IPS-18a (cell line): ENCODE measurements around the gene PCDHB14.
"Not testable (repeated sequence)": the region's sequence is repeated elsewhere in the genome, so short reads cannot be mapped to it uniquely, and the experiment has no call there.

Experiments
- H3K27ac ChIP-seq: one replicate; pipeline ENCODE4 v1.5.1; 2013; ENCODE audit warnings: low read length
- H3K27me3 ChIP-seq: one replicate; pipeline ENCODE4 v1.6.1; 2013; ENCODE audit warnings: mild to moderate bottlenecking, low read length; ENCODE audit not compliant: control insufficient read depth, insufficient read depth
- H3K36me3 ChIP-seq: one replicate; pipeline ENCODE4 v1.6.1; 2013; ENCODE audit warnings: low read depth, low read length; ENCODE audit not compliant: control insufficient read depth
- H3K4me1 ChIP-seq: one replicate; pipeline ENCODE4 v1.6.1; 2013; ENCODE audit warnings: low read depth, low read length; ENCODE audit not compliant: control insufficient read depth
- H3K4me3 ChIP-seq: one replicate; pipeline ENCODE4 v1.5.1; 2013; ENCODE audit warnings: low read length
- H3K9ac ChIP-seq: one replicate; pipeline ENCODE4 v1.6.1; 2013; ENCODE audit warnings: mild to moderate bottlenecking, low read length, moderate library complexity
- H3K9me3 ChIP-seq: one replicate; pipeline ENCODE4 v1.6.1; 2013; ENCODE audit warnings: low read depth, low read length; ENCODE audit not compliant: control insufficient read depth

PCDHB14 gene

DNA sequence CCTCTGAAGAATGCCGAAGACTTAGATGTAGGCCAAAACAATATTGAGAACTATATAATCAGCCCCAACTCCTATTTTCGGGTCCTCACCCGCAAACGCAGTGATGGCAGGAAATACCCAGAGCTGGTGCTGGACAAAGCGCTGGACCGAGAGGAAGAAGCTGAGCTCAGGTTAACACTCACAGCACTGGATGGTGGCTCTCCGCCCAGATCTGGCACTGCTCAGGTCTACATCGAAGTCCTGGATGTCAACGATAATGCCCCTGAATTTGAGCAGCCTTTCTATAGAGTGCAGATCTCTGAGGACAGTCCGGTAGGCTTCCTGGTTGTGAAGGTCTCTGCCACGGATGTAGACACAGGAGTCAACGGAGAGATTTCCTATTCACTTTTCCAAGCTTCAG, 8.6 kb upstream of the PCDHB14 start:
- H3K27ac ChIP-seq, H3K4me1 ChIP-seq, H3K9ac ChIP-seq, H3K36me3 ChIP-seq, H3K4me3 ChIP-seq, H3K27me3 ChIP-seq, H3K9me3 ChIP-seq: not testable (repeated sequence)

DNA sequence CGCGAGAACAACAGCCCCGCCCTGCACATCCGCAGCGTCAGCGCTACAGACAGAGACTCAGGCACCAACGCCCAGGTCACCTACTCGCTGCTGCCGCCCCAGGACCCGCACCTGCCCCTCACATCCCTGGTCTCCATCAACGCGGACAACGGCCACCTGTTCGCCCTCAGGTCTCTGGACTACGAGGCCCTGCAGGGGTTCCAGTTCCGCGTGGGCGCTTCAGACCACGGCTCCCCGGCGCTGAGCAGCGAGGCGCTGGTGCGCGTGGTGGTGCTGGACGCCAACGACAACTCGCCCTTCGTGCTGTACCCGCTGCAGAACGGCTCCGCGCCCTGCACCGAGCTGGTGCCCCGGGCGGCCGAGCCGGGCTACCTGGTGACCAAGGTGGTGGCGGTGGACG, 7.6 kb upstream of the PCDHB14 start:
- not testable (repeated sequence) for H3K4me1 ChIP-seq, H3K27ac ChIP-seq, H3K27me3 ChIP-seq, H3K9ac ChIP-seq, H3K9me3 ChIP-seq, H3K36me3 ChIP-seq, H3K4me3 ChIP-seq

DNA sequence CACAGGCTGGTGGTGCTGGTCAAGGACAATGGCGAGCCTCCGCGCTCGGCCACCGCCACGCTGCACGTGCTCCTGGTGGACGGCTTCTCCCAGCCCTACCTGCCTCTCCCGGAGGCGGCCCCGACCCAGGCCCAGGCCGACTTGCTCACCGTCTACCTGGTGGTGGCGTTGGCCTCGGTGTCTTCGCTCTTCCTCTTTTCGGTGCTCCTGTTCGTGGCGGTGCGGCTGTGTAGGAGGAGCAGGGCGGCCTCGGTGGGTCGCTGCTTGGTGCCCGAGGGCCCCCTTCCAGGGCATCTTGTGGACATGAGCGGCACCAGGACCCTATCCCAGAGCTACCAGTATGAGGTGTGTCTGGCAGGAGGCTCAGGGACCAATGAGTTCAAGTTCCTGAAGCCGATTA, 7.1 kb upstream of the PCDHB14 start:
- not testable (repeated sequence) for H3K9ac ChIP-seq, H3K27me3 ChIP-seq, H3K36me3 ChIP-seq, H3K9me3 ChIP-seq, H3K27ac ChIP-seq, H3K4me3 ChIP-seq, H3K4me1 ChIP-seq

DNA sequence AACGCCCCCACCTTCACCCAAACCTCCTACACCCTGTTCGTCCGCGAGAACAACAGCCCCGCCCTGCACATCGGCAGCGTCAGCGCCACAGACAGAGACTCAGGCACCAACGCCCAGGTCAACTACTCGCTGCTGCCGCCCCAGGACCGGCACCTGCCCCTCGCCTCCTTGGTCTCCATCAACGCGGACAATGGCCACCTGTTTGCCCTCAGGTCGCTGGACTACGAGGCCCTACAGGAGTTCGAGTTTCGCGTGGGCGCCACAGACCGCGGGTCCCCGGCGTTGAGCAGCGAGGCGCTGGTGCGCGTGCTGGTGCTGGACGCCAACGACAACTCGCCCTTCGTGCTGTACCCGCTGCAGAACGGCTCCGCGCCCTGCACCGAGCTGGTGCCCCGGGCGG, 1.7 kb downstream of the PCDHB14 start:
- not testable (repeated sequence) for H3K27me3 ChIP-seq

GRCh38 chr5:141225421-141225820, 2.3 kb downstream of the PCDHB14 start:
- H3K9ac ChIP-seq, H3K4me3 ChIP-seq, H3K27ac ChIP-seq, H3K4me1 ChIP-seq, H3K36me3 ChIP-seq, H3K27me3 ChIP-seq, H3K9me3 ChIP-seq: not testable (repeated sequence)

More for the DNA sequence above, 1.7 kb downstream of the PCDHB14 start:
- H3K36me3 ChIP-seq, H3K27ac ChIP-seq, H3K9me3 ChIP-seq, H3K9ac ChIP-seq, H3K4me1 ChIP-seq, H3K4me3 ChIP-seq: not testable (repeated sequence)

- Histone ChIP-seq H3K9ac (no peak overlapping the region), H3K4me1 (no peaks in the 10 kb centered on the region), H3K9me3 (peaks cover 21% of the 10 kb centered on the region), H3K27ac (no peak overlapping the region), H3K27me3 (no peaks in the 10 kb centered on the region), H3K4me3 (no peak overlapping the region), H3K36me3 (no peaks in the 10 kb centered on the region)
Observed at GRCh38 chr5:141234109-141234667, 11.0 kb downstream of the PCDHB14 start.

DNA sequence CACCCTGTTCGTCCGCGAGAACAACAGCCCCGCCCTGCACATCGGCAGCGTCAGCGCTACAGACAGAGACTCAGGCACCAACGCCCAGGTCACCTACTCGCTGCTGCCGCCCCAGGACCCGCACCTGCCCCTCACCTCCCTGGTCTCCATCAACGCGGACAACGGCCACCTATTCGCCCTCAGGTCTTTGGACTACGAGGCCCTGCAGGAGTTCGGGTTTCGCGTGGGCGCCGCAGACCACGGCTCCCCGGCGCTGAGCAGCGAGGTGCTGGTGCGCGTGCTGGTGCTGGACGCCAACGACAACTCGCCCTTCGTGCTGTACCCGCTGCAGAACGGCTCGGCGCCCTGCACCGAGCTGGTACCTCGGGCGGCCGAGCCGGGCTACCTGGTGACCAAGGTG, 12.8 kb downstream of the PCDHB14 start:
- H3K9ac ChIP-seq, H3K27me3 ChIP-seq, H3K4me1 ChIP-seq, H3K27ac ChIP-seq, H3K4me3 ChIP-seq, H3K36me3 ChIP-seq: not testable (repeated sequence)
- peaks cover 19% of the 10 kb centered on the region for H3K9me3 ChIP-seq

- Histone ChIP-seq H3K36me3 (no peaks in the 10 kb centered on the region), H3K27ac (no peak overlapping the region), H3K9me3 (peaks cover 15% of the 10 kb centered on the region), H3K27me3 (no peaks in the 10 kb centered on the region), H3K4me3 (no peak overlapping the region), H3K9ac (no peak overlapping the region), H3K4me1 (no peaks in the 10 kb centered on the region)
Observed at GRCh38 chr5:141236516-141237313, 13.6 kb downstream of the PCDHB14 start.

DNA sequence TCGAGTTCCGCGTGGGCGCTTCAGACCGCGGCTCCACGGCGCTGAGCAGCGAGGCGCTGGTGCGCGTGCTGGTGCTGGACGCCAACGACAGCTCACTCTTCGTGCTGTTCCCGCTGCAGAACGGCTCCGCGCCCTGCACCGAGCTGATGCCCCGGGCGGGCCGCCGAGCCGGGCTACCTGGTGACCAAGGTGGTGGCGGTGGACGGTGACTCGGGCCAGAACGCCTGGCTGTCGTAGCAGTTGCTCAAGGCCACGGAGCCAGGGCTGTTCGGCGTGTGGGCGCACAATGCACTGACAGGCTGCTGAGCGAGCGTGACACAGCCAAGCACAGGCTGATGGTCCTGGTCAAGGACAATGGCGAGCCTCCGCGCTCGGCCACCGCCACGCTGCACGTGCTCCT, 18.4 kb downstream of the PCDHB14 start:
- H3K4me1 ChIP-seq: no peaks in the 10 kb centered on the region
- H3K27me3 ChIP-seq: no peaks in the 10 kb centered on the region
- H3K9me3 ChIP-seq: peaks cover 8% of the 10 kb centered on the region

DNA sequence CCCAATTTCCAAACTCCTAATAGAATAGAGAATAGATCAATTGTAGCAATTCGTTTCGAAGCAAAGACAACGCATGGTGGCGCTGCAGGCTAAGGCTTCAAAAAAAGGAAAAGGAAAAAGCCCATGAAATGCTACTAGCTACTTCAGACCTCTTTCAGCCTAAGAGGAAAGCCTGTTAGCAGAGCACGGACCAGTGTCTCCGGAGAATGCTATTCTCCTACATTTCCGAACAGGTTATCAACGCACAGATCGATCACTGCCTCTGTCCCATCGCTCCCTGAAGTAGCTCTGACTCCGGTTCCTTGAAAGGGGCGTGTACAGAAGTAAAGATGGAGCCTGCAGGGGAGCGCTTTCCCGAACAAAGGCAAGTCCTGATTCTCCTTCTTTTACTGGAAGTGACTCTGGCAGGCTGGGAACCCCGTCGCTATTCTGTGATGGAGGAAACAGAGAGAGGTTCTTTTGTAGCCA, 22.1 kb downstream of the PCDHB14 start, which contains the start of gene PCDHB15:
TSS of gene PCDHB15 (plus strand) at position 146 of the 468 bp plus-strand sequence. CDS start at position 330, 184 bp downstream.
- H3K27me3 ChIP-seq: no peaks in the 10 kb centered on the region
- H3K36me3 ChIP-seq: no peaks in the 10 kb centered on the region
- peaks cover 4% of the 10 kb centered on the region for H3K9me3 ChIP-seq
- H3K4me3 ChIP-seq: peak within 1 kb of the TSS; percentile 38
- H3K4me1 ChIP-seq: no peaks in the 10 kb centered on the region
- H3K9ac ChIP-seq: no peak within 1 kb of the TSS
- H3K27ac ChIP-seq: no peak within 1 kb of the TSS

More for the DNA sequence above, 18.4 kb downstream of the PCDHB14 start:
- Histone ChIP-seq H3K4me3 (no peak overlapping the region), H3K27ac (no peak overlapping the region), H3K36me3 (no peaks in the 10 kb centered on the region), H3K9ac (no peak overlapping the region)

GRCh38 chr5:141246971-141247370, 23.8 kb downstream of the PCDHB14 start:
- not testable (repeated sequence) for H3K27ac ChIP-seq, H3K9ac ChIP-seq, H3K4me1 ChIP-seq, H3K27me3 ChIP-seq, H3K4me3 ChIP-seq, H3K36me3 ChIP-seq
- H3K9me3 ChIP-seq: peaks cover 15% of the 10 kb centered on the region

- H3K4me3 ChIP-seq, H3K27me3 ChIP-seq, H3K9ac ChIP-seq, H3K4me1 ChIP-seq, H3K27ac ChIP-seq, H3K36me3 ChIP-seq: not testable (repeated sequence)
- peaks cover 19% of the 10 kb centered on the region for H3K9me3 ChIP-seq
Observed at GRCh38 chr5:141247434-141247833, 24.3 kb downstream of the PCDHB14 start.
